EH (cell line): ENCODE data around the gene PKMYT1.
A peak's percentile ranks its signal among the peaks of the same experiment; 100 is the strongest.
"Not testable (repeated sequence)": the region's sequence is repeated elsewhere in the genome, so short reads cannot be mapped to it uniquely, and the experiment has no call there.

ENCODE experiments used
- DNase-seq: peaks from one replicate; pipeline ENCODE4 v3.0.0-alpha.2; 2015; ENCODE audit warnings: low read depth

The PKMYT1 gene

DNA sequence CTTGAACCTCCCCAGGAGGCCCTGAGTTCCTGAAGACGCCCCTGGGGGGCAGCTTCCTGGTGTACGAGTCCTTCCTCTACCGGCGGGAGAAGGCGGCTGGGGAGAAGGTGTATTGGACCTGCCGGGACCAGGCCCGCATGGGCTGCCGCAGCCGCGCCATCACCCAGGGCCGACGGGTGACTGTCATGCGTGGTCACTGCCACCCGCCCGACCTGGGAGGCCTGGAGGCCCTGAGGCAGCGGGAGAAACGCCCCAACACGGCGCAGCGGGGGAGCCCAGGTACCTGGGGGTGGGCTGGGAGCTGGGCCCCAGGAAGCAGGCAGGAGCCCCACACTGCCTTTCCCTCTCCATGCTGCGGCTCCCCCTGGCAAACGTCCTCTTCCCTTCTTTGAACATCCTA, 46.5 kb downstream of the PKMYT1 start:
- no peak for DNase-seq

GRCh38 chr16:2933136-2933535, 47.1 kb downstream of the PKMYT1 start:
- no peak for DNase-seq

DNA sequence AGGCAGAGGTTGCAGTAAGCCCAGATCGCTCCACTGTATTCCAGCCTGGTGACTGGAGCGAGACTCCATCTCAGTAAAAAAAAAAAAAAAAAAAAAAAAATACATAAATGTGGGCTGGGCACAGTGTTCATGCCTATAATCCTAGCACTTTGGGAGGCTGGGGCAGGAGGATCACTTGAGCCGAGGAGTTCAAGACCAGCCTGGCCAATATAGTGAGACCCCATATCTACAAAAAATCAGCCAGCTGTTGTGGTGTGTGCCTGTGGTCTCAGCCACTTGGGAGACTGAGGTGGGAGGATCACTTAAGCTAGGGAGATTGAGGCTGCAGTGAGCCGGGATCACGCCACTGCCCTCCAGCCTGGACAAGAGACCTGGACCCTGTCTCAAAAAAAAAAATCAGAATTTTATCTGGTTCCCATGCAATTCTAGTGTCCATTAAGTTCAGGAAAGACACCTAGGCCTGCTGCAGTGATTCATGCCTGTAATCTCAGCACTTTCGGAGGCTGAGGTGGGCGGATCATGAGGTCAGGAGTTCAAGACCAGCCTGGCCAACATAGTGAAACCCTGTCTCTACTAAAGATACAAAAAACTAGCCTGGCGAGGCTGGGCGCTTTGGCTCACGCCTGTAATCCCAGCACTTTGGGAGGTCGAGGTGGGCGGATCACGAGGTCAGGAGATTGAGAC, 48.9 kb downstream of the PKMYT1 start:
- not testable (repeated sequence) for DNase-seq

- no peak for DNase-seq
Measured at GRCh38 chr16:2930236-2930635, 50.0 kb downstream of the PKMYT1 start.

GRCh38 chr16:2929693-2930092, 50.6 kb downstream of the PKMYT1 start:
- DNase-seq, result no peak

GRCh38 chr16:2928796-2929195, 51.5 kb downstream of the PKMYT1 start:
- no peak for DNase-seq

- not testable (repeated sequence) for DNase-seq
Measured at GRCh38 chr16:2928151-2928550, 52.1 kb downstream of the PKMYT1 start.

DNA sequence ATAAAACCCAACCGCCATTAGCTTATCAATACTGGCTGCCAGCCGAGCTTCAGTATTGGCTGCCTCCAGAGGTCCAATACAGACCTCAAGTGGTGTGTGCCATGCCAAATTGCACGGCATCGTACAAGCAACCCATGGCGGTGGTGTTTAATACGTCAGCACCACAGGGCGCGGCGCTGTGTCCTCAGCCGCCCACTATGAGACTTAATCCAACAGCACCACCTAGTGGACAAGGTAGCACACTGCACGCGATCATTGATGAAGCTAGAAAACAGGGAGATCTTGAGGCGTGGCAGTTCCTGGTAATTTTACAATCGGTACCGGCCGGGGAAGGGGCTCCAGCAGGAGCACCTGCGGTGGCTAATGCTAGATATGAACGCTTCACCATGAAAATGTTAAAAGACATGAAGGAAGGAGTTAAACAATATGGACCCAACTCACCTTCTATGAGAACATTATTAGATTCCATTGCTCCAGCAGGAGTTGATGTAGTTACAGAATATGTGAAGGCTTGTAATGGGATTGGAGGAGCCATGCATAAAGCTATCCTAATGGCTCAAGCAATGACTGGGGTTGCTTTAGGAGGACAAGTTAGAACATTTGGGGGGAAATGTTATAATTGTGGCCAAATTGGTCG, 53.1 kb downstream of the PKMYT1 start:
- DNase-seq, result peak; percentile 83

DNA sequence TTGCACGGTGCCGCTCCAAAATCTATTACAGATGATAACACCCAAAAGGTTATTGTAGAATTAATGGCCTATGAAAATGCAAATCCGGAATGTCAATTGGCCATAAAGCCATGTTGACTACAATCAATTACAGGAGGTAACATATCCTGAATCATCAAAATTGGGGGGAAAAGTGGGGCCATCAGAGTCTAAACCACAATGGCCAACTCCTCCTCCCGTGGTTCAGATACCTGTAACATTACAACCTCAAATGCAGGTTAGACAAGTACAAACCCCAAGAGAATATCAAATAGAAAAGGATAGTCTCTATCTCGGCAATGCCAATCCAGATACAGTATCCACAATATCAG, 53.6 kb downstream of the PKMYT1 start:
- no peak for DNase-seq

- DNase-seq, result no peak
Measured at GRCh38 chr16:2925951-2926649, 54.1 kb downstream of the PKMYT1 start.

- DNase-seq, result no peak
Measured at GRCh38 chr16:2924901-2925755, 55.1 kb downstream of the PKMYT1 start.

- no peak for DNase-seq
Measured at GRCh38 chr16:2923481-2923880, 56.8 kb downstream of the PKMYT1 start.
